HepG2 (cell line): Measurements from ENCODE around the gene SLC25A45. TPM values are rescaled to one million over a fixed set of nuclear protein-coding genes. Genes with fewer than 3 reads are reported as not detected.
A peak's percentile ranks its signal among the peaks of the same experiment; 100 is the strongest.

Experiments
- ARNTL ChIP-seq: sonication (generic); formaldehyde crosslinking; IDR thresholded peaks from 2 replicates; pipeline ENCODE4 v1.4.0; 2020; ENCODE audit warnings: mild to moderate bottlenecking, missing genetic modification reagents
- FOXJ3 ChIP-seq: sonication (generic); formaldehyde crosslinking; IDR thresholded peaks from 2 replicates; pipeline ENCODE4 v1.4.0; 2020; ENCODE audit warnings: missing genetic modification reagents, mild to moderate bottlenecking, borderline replicate concordance
- GFI1 ChIP-seq: sonication (generic); formaldehyde crosslinking; IDR thresholded peaks from 2 replicates; pipeline ENCODE4 v1.5.0; 2020; ENCODE audit warnings: missing genetic modification reagents, mild to moderate bottlenecking, borderline replicate concordance
- IRF2 ChIP-seq: IDR thresholded peaks from 2 replicates; pipeline ENCODE4 v1.6.1; 2018; ENCODE audit warnings: missing genetic modification reagents, missing compliant biosample characterization
- LCORL ChIP-seq, 2 experiments: fragments of 450-650 bp in 1 of 2; sonication (generic) in 1 of 2; formaldehyde crosslinking in 1 of 2; IDR thresholded peaks; 2 replicates each; pipeline versions ENCODE4 v1.5.0 to v1.6.1; 2017 to 2020; ENCODE audit warnings: antibody characterized with exemption in 1 of 2, missing genetic modification reagents in 1 of 2
- MXI1 ChIP-seq: IDR thresholded peaks from 3 replicates; pipeline ENCODE4 v1.6.1; 2012; ENCODE audit warnings: low read depth, low read length, inconsistent platforms, borderline replicate concordance
- POLR2G ChIP-seq: fragments of 200-400 bp; formaldehyde crosslinking; IDR thresholded peaks from 2 replicates; pipeline ENCODE4 v1.6.1; 2018; ENCODE audit warnings: mild to moderate bottlenecking, low read depth, low read length, moderate library complexity
- RBFOX2 ChIP-seq: fragments of 200-400 bp; formaldehyde crosslinking; IDR thresholded peaks from 2 replicates; pipeline ENCODE4 v1.6.1; 2017; ENCODE audit warnings: low read depth, mild to moderate bottlenecking, low read length
- TCF12 ChIP-seq, 2 experiments: fragments of 450-650 bp in 1 of 2; sonication (generic) in 1 of 2; formaldehyde crosslinking in 1 of 2; IDR thresholded peaks; 2 replicates each; pipeline versions ENCODE4 v1.6.1 to v1.8.0; 2017 to 2022; ENCODE audit warnings: antibody characterized with exemption in 1 of 2, mild to moderate bottlenecking in 1 of 2, missing genetic modification reagents in 1 of 2, moderate library complexity in 1 of 2
- ZBTB3 ChIP-seq: sonication (generic); formaldehyde crosslinking; IDR thresholded peaks from 2 replicates; pipeline ENCODE4 v1.4.0; 2020; ENCODE audit warnings: low read depth, mild to moderate bottlenecking, moderate library complexity, missing genetic modification reagents, borderline replicate concordance
- ZBTB4 ChIP-seq: sonication (generic); formaldehyde crosslinking; IDR thresholded peaks from 2 replicates; pipeline ENCODE4 v1.4.0; 2020; ENCODE audit warnings: missing genetic modification reagents, mild to moderate bottlenecking, borderline replicate concordance
- ZBTB43 ChIP-seq: sonication (generic); formaldehyde crosslinking; conservative IDR thresholded peaks from 2 replicates; pipeline ENCODE4 v1.4.0; 2020; ENCODE audit warnings: missing genetic modification reagents
- ZNF296 ChIP-seq: sonication (generic); formaldehyde crosslinking; conservative IDR thresholded peaks from 2 replicates; pipeline ENCODE4 v1.5.0; 2020; ENCODE audit warnings: mild to moderate bottlenecking, missing genetic modification reagents
- ZNF331 ChIP-seq: sonication (generic); formaldehyde crosslinking; IDR thresholded peaks from 2 replicates; pipeline ENCODE4 v1.4.0; 2020; ENCODE audit warnings: missing genetic modification reagents
- ZNF644 ChIP-seq: IDR thresholded peaks from 2 replicates; pipeline ENCODE4 v1.6.1; 2016; ENCODE audit warnings: low read depth
- polyA plus RNA-seq, 8 experiments: library from polyadenylated mRNA; depleted of rRNA in 3 of 8; stranded (reverse) in 7 of 8; unstranded in 1 of 8; fragments of >200 nt; fragmentation: Illumina TruSeq in 4 of 8; extraction: Trizol in 4 of 8; gene quantifications; 2 replicates each; pipeline versions ENCODE4 v1.2.1 to v1.2.3, GENCODE V29; 2011 to 2016; ENCODE audit warnings: low read depth in 4 of 8, missing spikeins in 1 of 8, mixed read lengths in 1 of 8; ENCODE audit not compliant: insufficient read depth in 1 of 8
- total RNA-seq, 5 experiments: library from RNA; depleted of rRNA; stranded (reverse); fragments of >200 nt; fragmentation: Illumina TruSeq; extraction: Trizol; gene quantifications; 2 replicates each; pipeline ENCODE4 v1.2.3, GENCODE V29; 2016; ENCODE audit warnings: low read depth in 1 of 5
- TF ChIP-seq, protein P1 (sequence below): sonication (generic); formaldehyde crosslinking; IDR thresholded peaks from 2 replicates; pipeline ENCODE4 v1.8.0; 2022; ENCODE audit warnings: mild to moderate bottlenecking, missing genetic modification reagents, borderline replicate concordance
- TF ChIP-seq, protein P2 (sequence below): IDR thresholded peaks from 2 replicates; pipeline ENCODE4 v1.6.1; 2016; ENCODE audit warnings: missing genetic modification reagents, missing compliant biosample characterization
- TF ChIP-seq, protein P3 (sequence below): sonication (generic); formaldehyde crosslinking; IDR thresholded peaks from 2 replicates; pipeline ENCODE4 v1.5.0; 2020; ENCODE audit warnings: mild to moderate bottlenecking, missing genetic modification reagents, moderate library complexity
- TF ChIP-seq, protein P4 (sequence below): sonication (generic); formaldehyde crosslinking; IDR thresholded peaks from 2 replicates; pipeline ENCODE4 v1.8.0; 2022; ENCODE audit warnings: mild to moderate bottlenecking, missing genetic modification reagents, moderate library complexity

Gene SLC25A45
- total and polyA plus RNA-seq, 2 of the 13 experiments (the other 11 are each of a cell fraction or from before 2014, with no cell fraction given): 1.2 to 3.4 TPM

GRCh38 chr11:65423516-65424204 is 41.2 kb upstream of the SLC25A45 start (continued):
- no peak for TF ChIP-seq ZBTB4 (CRISPR knock-in tag)
- TF ChIP-seq IRF2 (CRISPR knock-in tag): no peak
- TF ChIP-seq ZBTB43: no peak
- no peak for TF ChIP-seq LCORL (IDR thresholded peaks at IDR 0.05)
- no peak for TF ChIP-seq LCORL (CRISPR knock-in tag; IDR thresholded peaks at IDR 0.05)
- TF ChIP-seq, protein P1, sequence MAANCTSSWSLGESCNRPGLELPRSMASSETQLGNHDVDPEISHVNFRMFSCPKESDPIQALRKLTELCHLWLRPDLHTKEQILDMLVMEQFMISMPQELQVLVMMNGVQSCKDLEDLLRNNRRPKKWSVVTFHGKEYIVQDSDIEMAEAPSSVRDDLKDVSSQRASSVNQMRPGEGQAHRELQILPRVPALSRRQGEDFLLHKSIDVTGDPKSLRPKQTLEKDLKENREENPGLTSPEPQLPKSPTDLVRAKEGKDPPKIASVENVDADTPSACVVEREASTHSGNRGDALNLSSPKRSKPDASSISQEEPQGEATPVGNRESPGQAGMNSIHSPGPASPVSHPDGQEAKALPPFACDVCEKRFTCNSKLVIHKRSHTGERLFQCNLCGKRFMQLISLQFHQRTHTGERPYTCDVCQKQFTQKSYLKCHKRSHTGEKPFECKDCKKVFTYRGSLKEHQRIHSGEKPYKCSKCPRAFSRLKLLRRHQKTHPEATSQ (CRISPR knock-in tag): no peak
- TF ChIP-seq, protein P2, sequence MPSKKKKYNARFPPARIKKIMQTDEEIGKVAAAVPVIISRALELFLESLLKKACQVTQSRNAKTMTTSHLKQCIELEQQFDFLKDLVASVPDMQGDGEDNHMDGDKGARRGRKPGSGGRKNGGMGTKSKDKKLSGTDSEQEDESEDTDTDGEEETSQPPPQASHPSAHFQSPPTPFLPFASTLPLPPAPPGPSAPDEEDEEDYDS (CRISPR knock-in tag): no peak
- TF ChIP-seq, protein P3, sequence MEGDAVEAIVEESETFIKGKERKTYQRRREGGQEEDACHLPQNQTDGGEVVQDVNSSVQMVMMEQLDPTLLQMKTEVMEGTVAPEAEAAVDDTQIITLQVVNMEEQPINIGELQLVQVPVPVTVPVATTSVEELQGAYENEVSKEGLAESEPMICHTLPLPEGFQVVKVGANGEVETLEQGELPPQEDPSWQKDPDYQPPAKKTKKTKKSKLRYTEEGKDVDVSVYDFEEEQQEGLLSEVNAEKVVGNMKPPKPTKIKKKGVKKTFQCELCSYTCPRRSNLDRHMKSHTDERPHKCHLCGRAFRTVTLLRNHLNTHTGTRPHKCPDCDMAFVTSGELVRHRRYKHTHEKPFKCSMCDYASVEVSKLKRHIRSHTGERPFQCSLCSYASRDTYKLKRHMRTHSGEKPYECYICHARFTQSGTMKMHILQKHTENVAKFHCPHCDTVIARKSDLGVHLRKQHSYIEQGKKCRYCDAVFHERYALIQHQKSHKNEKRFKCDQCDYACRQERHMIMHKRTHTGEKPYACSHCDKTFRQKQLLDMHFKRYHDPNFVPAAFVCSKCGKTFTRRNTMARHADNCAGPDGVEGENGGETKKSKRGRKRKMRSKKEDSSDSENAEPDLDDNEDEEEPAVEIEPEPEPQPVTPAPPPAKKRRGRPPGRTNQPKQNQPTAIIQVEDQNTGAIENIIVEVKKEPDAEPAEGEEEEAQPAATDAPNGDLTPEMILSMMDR (CRISPR knock-in tag): no peak
- TF ChIP-seq ARNTL (CRISPR knock-in tag): 0 out of 2 replicates have a peak, but pooled peaks have one; percentile 8
- TF ChIP-seq FOXJ3 (CRISPR knock-in tag): no peak
- 0 out of 2 replicates have a peak, but pooled peaks have one; percentile 7 for TF ChIP-seq ZNF331 (CRISPR knock-in tag)
- 0 out of 3 replicates have a peak, but pooled peaks have one; percentile 2 for TF ChIP-seq MXI1
- no peak for TF ChIP-seq ZBTB3 (CRISPR knock-in tag)
- TF ChIP-seq POLR2G: peak; percentile 55; the same call in 1 of the 2 replicates
- no peak for TF ChIP-seq ZNF296 (CRISPR knock-in tag)
- peak; percentile 4; the same call in 1 of the 2 replicates for TF ChIP-seq RBFOX2
- TF ChIP-seq TCF12 (IDR thresholded peaks at IDR 0.05): no peak
- TF ChIP-seq TCF12 (CRISPR knock-in tag; IDR thresholded peaks at IDR 0.05): no peak
- TF ChIP-seq, protein P4, sequence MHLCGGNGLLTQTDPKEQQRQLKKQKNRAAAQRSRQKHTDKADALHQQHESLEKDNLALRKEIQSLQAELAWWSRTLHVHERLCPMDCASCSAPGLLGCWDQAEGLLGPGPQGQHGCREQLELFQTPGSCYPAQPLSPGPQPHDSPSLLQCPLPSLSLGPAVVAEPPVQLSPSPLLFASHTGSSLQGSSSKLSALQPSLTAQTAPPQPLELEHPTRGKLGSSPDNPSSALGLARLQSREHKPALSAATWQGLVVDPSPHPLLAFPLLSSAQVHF (CRISPR knock-in tag): no peak
- TF ChIP-seq GFI1 (CRISPR knock-in tag): no peak
- no peak for TF ChIP-seq ZNF644 (CRISPR knock-in tag)
